Transverse colon (tissue), 4 donors: Measurements from ENCODE around the gene GPC6. TPM values are rescaled to one million over a fixed set of nuclear protein-coding genes. Genes with fewer than 3 reads are reported as not detected.

Experiments
- DNase-seq: peaks from one replicate; pipeline ENCODE4 v3.0.0-alpha.2; 2019
- H3K27ac ChIP-seq, 4 donors: fragments of 200-600 bp; sonication (generic); 2 replicates each; pipeline ENCODE4 v1.5.1; 2016 to 2018; ENCODE audit warnings: inconsistent platforms in 4 of 4
- H3K27me3 ChIP-seq: fragments of 200-600 bp; sonication (generic); 2 replicates; pipeline ENCODE4 v1.5.1; 2017; ENCODE audit warnings: inconsistent platforms
- H3K36me3 ChIP-seq, 4 donors: fragments of 200-600 bp; sonication (generic); 2 replicates each; pipeline ENCODE4 v1.5.1; 2017 to 2019; ENCODE audit warnings: inconsistent platforms in 4 of 4
- H3K4me1 ChIP-seq, 4 donors: fragments of 200-600 bp; sonication (generic); 2 replicates each; pipeline ENCODE4 v1.5.1; 2017 to 2020; ENCODE audit warnings: inconsistent platforms in 4 of 4
- H3K4me3 ChIP-seq, 4 donors: fragments of 200-600 bp; sonication (generic); 1 replicate in 1 of 4; 2 replicates in 3 of 4; pipeline versions ENCODE4 v1.5.1 to v1.6.1; 2017 to 2019; ENCODE audit warnings: inconsistent platforms in 4 of 4
- H3K9me3 ChIP-seq, 2 donors: fragments of 200-600 bp; sonication (generic); 2 replicates each; pipeline ENCODE4 v1.5.1; 2017 to 2019; ENCODE audit warnings: inconsistent platforms in 2 of 2
- EP300 ChIP-seq: sonication (generic); formaldehyde crosslinking; IDR thresholded peaks from one replicate; pipeline ENCODE4 v1.6.1; 2017; ENCODE audit warnings: antibody characterized with exemption, low read depth
- POLR2A ChIP-seq: fragments of 450-650 bp; IDR thresholded peaks from one replicate; pipeline ENCODE4 v1.6.1; 2016; ENCODE audit warnings: antibody characterized with exemption, mild to moderate bottlenecking, moderate library complexity
- POLR2AphosphoS5 ChIP-seq, 3 donors: sonication (generic); formaldehyde crosslinking; IDR thresholded peaks; one replicate each; pipeline ENCODE4 v1.6.1; 2016; ENCODE audit warnings: antibody characterized with exemption in 3 of 3
- WGBS, 2 donors: methylation state at CpG; one replicate each; pipeline ENCODE4 v1.1.5; 2018; ENCODE audit warnings: low coverage in 1 of 2; 5-methylcytosine and 5-hydroxymethylcytosine counted together
- in situ Hi-C, 4 donors: fragments of 200-750 bp; cut with MboI; loops; one replicate each; pipeline versions ENCODE4 v1.15.0 to v1.15.1; 2017; ENCODE audit warnings: low sequenced_read_pairs in 3 of 4, low pct_ligation_motif_present in 1 of 4, low pct_unique_long_range_greater_than_20kb in 1 of 4
- intact Hi-C: fragments of 100-400 bp; cut with DNase I; formaldehyde crosslinking; loops from one replicate; pipeline ENCODE4 v1.15.1; 2023; ENCODE audit warnings: low total_unique reads
- total RNA-seq, 4 donors: library from RNA; depleted of rRNA; stranded (reverse); fragments of >200 nt; gene quantifications; one replicate each; pipeline ENCODE4 v1.1.0, GENCODE V29; 2016
- TF ChIP-seq, protein P1 (sequence below), 5 experiments: fragments of 200-600 bp in 3 of 5; fragments of 450-650 bp in 2 of 5; sonication (generic) in 3 of 5; IDR thresholded peaks; 1 replicate in 2 of 5; 2 replicates in 3 of 5; pipeline ENCODE4 v1.5.1; 2016 to 2017; ENCODE audit warnings: antibody characterized with exemption in 5 of 5, inconsistent platforms in 3 of 5, mild to moderate bottlenecking in 2 of 5, moderate library complexity in 1 of 5

Gene GPC6
- total RNA-seq, 4 donors from 2014 or later, result 0.75 to 5.7 (median 4.0) TPM

- 58% methylated on average over 2 of the region's 2 CpGs; no CpG with 5 or more reads in 1 of the 2 donors for WGBS, 2 donors
- Histone ChIP-seq H3K9me3 (no peaks in the 10 kb centered on the region), H3K4me3 (no peak overlapping the region), H3K27me3 (no peaks in the 10 kb centered on the region), H3K36me3 (no peaks in the 10 kb centered on the region), H3K27ac (no peak overlapping the region), H3K4me1 (no peaks in the 10 kb centered on the region)
- no peak for DNase-seq
- intact Hi-C loops (no loop called here), in situ Hi-C loops (no loop called here)
- no peak for TF ChIP-seq POLR2A
- TF ChIP-seq, protein P1, sequence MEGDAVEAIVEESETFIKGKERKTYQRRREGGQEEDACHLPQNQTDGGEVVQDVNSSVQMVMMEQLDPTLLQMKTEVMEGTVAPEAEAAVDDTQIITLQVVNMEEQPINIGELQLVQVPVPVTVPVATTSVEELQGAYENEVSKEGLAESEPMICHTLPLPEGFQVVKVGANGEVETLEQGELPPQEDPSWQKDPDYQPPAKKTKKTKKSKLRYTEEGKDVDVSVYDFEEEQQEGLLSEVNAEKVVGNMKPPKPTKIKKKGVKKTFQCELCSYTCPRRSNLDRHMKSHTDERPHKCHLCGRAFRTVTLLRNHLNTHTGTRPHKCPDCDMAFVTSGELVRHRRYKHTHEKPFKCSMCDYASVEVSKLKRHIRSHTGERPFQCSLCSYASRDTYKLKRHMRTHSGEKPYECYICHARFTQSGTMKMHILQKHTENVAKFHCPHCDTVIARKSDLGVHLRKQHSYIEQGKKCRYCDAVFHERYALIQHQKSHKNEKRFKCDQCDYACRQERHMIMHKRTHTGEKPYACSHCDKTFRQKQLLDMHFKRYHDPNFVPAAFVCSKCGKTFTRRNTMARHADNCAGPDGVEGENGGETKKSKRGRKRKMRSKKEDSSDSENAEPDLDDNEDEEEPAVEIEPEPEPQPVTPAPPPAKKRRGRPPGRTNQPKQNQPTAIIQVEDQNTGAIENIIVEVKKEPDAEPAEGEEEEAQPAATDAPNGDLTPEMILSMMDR (IDR thresholded peaks at IDR 0.05), result no peak
Observed at GRCh38 chr13:93603043-93603442, 376.4 kb downstream of the GPC6 start.

- Histone ChIP-seq H3K9me3 (no peaks in the 10 kb centered on the region), H3K27me3 (no peaks in the 10 kb centered on the region), H3K27ac (no peak overlapping the region), H3K4me1 (no peaks in the 10 kb centered on the region), H3K4me3 (no peak overlapping the region), H3K36me3 (no peaks in the 10 kb centered on the region)
- intact Hi-C loops, result no loop called here
- no peak for DNase-seq
- TF ChIP-seq EP300, result no peak
- TF ChIP-seq, protein P1 (IDR thresholded peaks at IDR 0.05), result no peak
- no peak for TF ChIP-seq POLR2A
- no peak for TF ChIP-seq POLR2AphosphoS5 (IDR thresholded peaks at IDR 0.05)
- in situ Hi-C loops, result no loop called here
- 60 to 68% methylated on average over 1 of the region's 1 CpG for WGBS, 2 donors
Observed at GRCh38 chr13:93614776-93615175, 388.2 kb downstream of the GPC6 start.

DNA sequence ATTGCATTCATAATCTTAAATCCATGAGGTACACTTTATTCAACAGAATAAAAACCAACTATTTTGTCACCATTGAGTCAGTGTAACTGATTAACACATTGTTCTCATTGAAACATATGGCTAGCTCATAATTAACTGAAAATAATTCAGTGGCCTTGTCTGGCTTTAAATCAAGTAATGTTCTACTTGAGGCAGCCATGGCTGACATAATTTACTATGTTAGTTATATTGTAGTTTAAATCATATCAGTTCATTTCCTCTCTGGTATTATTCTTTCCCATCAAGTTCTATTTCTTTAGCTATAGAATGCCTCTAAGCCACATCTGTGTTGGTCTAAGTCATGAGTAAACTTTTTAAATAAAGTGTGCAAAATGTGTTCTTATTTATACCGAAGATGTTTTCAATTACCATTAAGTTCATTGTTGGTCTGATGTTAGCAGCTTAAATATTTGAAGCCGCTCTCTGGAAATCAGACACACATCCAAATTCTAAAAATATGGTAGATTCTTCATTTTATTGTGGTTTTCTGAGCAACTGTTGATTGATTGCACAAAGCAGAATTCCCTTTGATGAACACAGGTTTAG, 393.7 kb downstream of the GPC6 start:
- no peaks in the 10 kb centered on the region for H3K36me3 ChIP-seq
- H3K27ac ChIP-seq, result no peak overlapping the region
- 42 to 100% methylated on average over 1 to 2 of the region's 2 CpGs for WGBS, 2 donors
- H3K9me3 ChIP-seq, result no peaks in the 10 kb centered on the region
- no peak for TF ChIP-seq POLR2AphosphoS5 (IDR thresholded peaks at IDR 0.05)
- TF ChIP-seq, protein P1 (IDR thresholded peaks at IDR 0.05), result no peak
- TF ChIP-seq POLR2A, result no peak
- no peak for TF ChIP-seq EP300
- no peaks in the 10 kb centered on the region for H3K27me3 ChIP-seq
- no peak overlapping the region for H3K4me3 ChIP-seq
- in situ Hi-C loops, result no loop called here
- H3K4me1 ChIP-seq, result no peaks in the 10 kb centered on the region
- intact Hi-C loops, result no loop called here
- DNase-seq, result no peak

GRCh38 chr13:93621051-93621450, 394.4 kb downstream of the GPC6 start:
- intact Hi-C loops, result no loop called here
- no peaks in the 10 kb centered on the region for H3K4me1 ChIP-seq
- no peaks in the 10 kb centered on the region for H3K9me3 ChIP-seq
- no peaks in the 10 kb centered on the region for H3K36me3 ChIP-seq
- H3K27ac ChIP-seq, result no peak overlapping the region
- 86 to 95% methylated on average over 2 of the region's 2 CpGs for WGBS, 2 donors
- no peak for DNase-seq
- no peak overlapping the region for H3K4me3 ChIP-seq
- in situ Hi-C loops, result no loop called here
- H3K27me3 ChIP-seq, result no peaks in the 10 kb centered on the region
- TF ChIP-seq POLR2A (no peak), POLR2AphosphoS5 (IDR thresholded peaks at IDR 0.05) (no peak), EP300 (no peak)
- TF ChIP-seq, protein P1 (IDR thresholded peaks at IDR 0.05), result no peak
